Nephron (organoid): Measurements from ENCODE around the gene CHRNA4.

Experiments
- H3K27ac Mint-ChIP-seq, 3 experiments: 2 replicates each; pipeline ENCODE4 v1.8.0; 2020; ENCODE audit warnings: mixed read lengths in 3 of 3, mild to moderate bottlenecking in 2 of 3, moderate library complexity in 1 of 3
- H3K27me3 Mint-ChIP-seq: 2 replicates; pipeline ENCODE4 v1.8.0; 2021; ENCODE audit warnings: low read depth, mild to moderate bottlenecking, moderate library complexity, mixed read lengths
- H3K36me3 Mint-ChIP-seq: 2 replicates; pipeline ENCODE4 v1.8.0; 2020; ENCODE audit warnings: low read depth, mixed read lengths
- H3K4me1 Mint-ChIP-seq: 2 replicates; pipeline ENCODE4 v1.8.0; 2020; ENCODE audit warnings: mixed read lengths
- H3K4me3 Mint-ChIP-seq, 3 experiments: 2 replicates each; pipeline ENCODE4 v1.8.0; 2020; ENCODE audit warnings: mild to moderate bottlenecking in 3 of 3, mixed read lengths in 3 of 3, moderate library complexity in 2 of 3
- H3K9me3 Mint-ChIP-seq: 2 replicates; pipeline ENCODE4 v1.8.0; 2020; ENCODE audit warnings: mixed read lengths
- CTCF ChIP-seq, 3 experiments: fragments of 200-600 bp; sonication (generic); IDR thresholded peaks; one replicate each; pipeline ENCODE4 v1.5.0; 2021; ENCODE audit warnings: antibody characterized with exemption in 3 of 3; ENCODE audit not compliant: unreplicated experiment in 3 of 3

CHRNA4 gene

GRCh38 chr20:63347081-63347741 is 13.9 kb downstream of the CHRNA4 start:
- H3K4me3 Mint-ChIP-seq, result no peak overlapping the region
- H3K9me3 Mint-ChIP-seq, result peaks cover 4% of the 10 kb centered on the region
- no peak for TF ChIP-seq CTCF (IDR thresholded peaks at IDR 0.05; ENCODE audit: unreplicated experiment in 3 of 3)
- peaks cover 24% of the 10 kb centered on the region for H3K4me1 Mint-ChIP-seq
- peaks cover 9% of the 10 kb centered on the region for H3K27me3 Mint-ChIP-seq
- no peaks in the 10 kb centered on the region for H3K36me3 Mint-ChIP-seq
- H3K27ac Mint-ChIP-seq, result no peak overlapping the region

- H3K9me3 Mint-ChIP-seq, result peaks cover 6% of the 10 kb centered on the region
- no peak for TF ChIP-seq CTCF (IDR thresholded peaks at IDR 0.05; ENCODE audit: unreplicated experiment in 3 of 3)
- H3K27ac Mint-ChIP-seq, result peak overlapping the region; percentile 57 to 69 (median 67)
- no peak overlapping the region for H3K4me3 Mint-ChIP-seq
- peaks cover 13% of the 10 kb centered on the region for H3K27me3 Mint-ChIP-seq
- no peaks in the 10 kb centered on the region for H3K36me3 Mint-ChIP-seq
- H3K4me1 Mint-ChIP-seq, result peaks cover 31% of the 10 kb centered on the region
Measured at GRCh38 chr20:63346131-63347080, 14.7 kb downstream of the CHRNA4 start.

GRCh38 chr20:63345328-63346100 is 15.6 kb downstream of the CHRNA4 start:
- Mint-ChIP-seq H3K27ac (peak overlapping the region; percentile 57 to 69 (median 67)), H3K27me3 (peaks cover 17% of the 10 kb centered on the region), H3K4me3 (no peak overlapping the region), H3K9me3 (peaks cover 6% of the 10 kb centered on the region), H3K4me1 (peaks cover 28% of the 10 kb centered on the region), H3K36me3 (no peaks in the 10 kb centered on the region)
- no peak for TF ChIP-seq CTCF (IDR thresholded peaks at IDR 0.05; ENCODE audit: unreplicated experiment in 3 of 3)

GRCh38 chr20:63344616-63345327 is 16.4 kb downstream of the CHRNA4 start:
- Mint-ChIP-seq H3K9me3 (peaks cover 3% of the 10 kb centered on the region), H3K27ac (no peak overlapping the region), H3K4me3 (no peak overlapping the region), H3K36me3 (no peaks in the 10 kb centered on the region), H3K27me3 (peaks cover 12% of the 10 kb centered on the region), H3K4me1 (peaks cover 24% of the 10 kb centered on the region)
- no peak for TF ChIP-seq CTCF (IDR thresholded peaks at IDR 0.05; ENCODE audit: unreplicated experiment in 3 of 3)
